Activated CD8-positive, alpha-beta T cell treated with anti-CD3 and anti-CD28 coated beads for 36 hours (primary cell): ENCODE data around the gene ADAMTS5. TPM values are rescaled to one million over a fixed set of nuclear protein-coding genes. Genes with fewer than 3 reads are reported as not detected.

Source experiments
- ATAC-seq: fragments of 200-7000 bp; cut with Tn5 transposase; one replicate; pipeline ENCODE4 v1.10.0; 2021; ENCODE audit warnings: mild to moderate bottlenecking, moderate library complexity
- CTCF ChIA-PET: fragments of 350-600 bp; sonication (Branson Sonifier 250); formaldehyde crosslinking; loops from one replicate; lab custom pipeline; 2021; ENCODE audit warnings: antibody characterized with exemption; lab: Charles Lee
- POLR2A ChIA-PET: fragments of 350-600 bp; sonication (Branson Sonifier 250); formaldehyde crosslinking; loops from one replicate; lab custom pipeline; 2021; ENCODE audit warnings: antibody characterized with exemption; lab: Charles Lee
- DNase-seq: peaks from one replicate; pipeline ENCODE4 v3.0.0-alpha.2; 2020
- H3K27ac Mint-ChIP-seq: one replicate; pipeline ENCODE4 v1.8.0; 2021; ENCODE audit warnings: mild to moderate bottlenecking, mixed read lengths
- H3K27me3 Mint-ChIP-seq: one replicate; pipeline ENCODE4 v1.8.0; 2021; ENCODE audit warnings: mixed read lengths
- H3K36me3 Mint-ChIP-seq: one replicate; pipeline ENCODE4 v1.8.0; 2021; ENCODE audit warnings: low read depth, mixed read lengths
- H3K4me1 Mint-ChIP-seq: one replicate; pipeline ENCODE4 v1.8.0; 2021; ENCODE audit warnings: low read depth, mixed read lengths
- H3K4me3 Mint-ChIP-seq: one replicate; pipeline ENCODE4 v1.8.0; 2021; ENCODE audit warnings: mild to moderate bottlenecking, moderate library complexity, mixed read lengths
- H3K9me3 Mint-ChIP-seq: one replicate; pipeline ENCODE4 v1.8.0; 2021; ENCODE audit warnings: mixed read lengths
- intact Hi-C: fragments of 100-400 bp; cut with micrococcal nuclease; formaldehyde crosslinking; loops from one replicate; pipeline ENCODE4 v1.10.0; 2022
- total RNA-seq, 2 experiments: library from RNA; stranded (reverse); gene quantifications; one replicate each; pipeline ENCODE4 v1.2.3, GENCODE V29; 2021
- TF ChIP-seq, protein P1 (sequence below): fragments of 200-600 bp; IDR thresholded peaks from one replicate; pipeline ENCODE4 v1.8.0; 2022; ENCODE audit warnings: antibody characterized with exemption, mild to moderate bottlenecking

Gene ADAMTS5
- total RNA-seq, 2 experiments from 2014 or later: not detected

DNA sequence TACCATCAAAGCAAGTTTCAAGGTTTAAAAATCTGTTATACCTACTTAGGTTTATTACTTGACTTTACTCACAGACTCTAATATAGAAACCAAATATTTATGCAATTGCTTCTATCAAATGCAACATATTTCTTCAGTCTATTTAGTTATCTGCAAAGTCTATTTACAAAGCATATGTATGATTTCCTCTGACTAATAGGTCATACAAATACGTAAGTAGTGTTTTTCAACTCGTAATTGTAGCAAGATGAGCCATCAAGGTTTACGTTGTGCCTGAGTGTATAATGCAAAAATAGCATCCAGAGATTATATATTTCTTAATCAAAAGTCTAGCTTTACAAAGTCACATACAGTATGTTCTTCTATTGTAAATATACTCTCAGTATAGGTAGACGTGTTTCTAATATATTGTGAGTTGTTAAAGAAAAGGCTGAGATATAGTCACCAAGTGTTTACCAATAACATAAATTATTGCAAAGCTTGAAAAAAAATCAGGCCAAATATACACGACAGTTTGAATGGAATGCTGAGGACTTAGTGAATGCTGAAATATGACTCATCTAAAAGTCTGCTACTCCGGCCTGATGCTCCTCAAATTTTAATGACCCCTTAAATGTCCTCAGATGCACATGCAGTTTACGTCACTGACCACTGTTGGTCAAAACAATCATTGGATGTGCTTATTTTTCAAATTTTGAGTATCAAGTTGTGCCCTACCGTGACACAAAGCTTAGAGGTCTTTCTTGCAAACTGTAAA lies 48.4 kb downstream of the ADAMTS5 start:
- TF ChIP-seq, protein P1, sequence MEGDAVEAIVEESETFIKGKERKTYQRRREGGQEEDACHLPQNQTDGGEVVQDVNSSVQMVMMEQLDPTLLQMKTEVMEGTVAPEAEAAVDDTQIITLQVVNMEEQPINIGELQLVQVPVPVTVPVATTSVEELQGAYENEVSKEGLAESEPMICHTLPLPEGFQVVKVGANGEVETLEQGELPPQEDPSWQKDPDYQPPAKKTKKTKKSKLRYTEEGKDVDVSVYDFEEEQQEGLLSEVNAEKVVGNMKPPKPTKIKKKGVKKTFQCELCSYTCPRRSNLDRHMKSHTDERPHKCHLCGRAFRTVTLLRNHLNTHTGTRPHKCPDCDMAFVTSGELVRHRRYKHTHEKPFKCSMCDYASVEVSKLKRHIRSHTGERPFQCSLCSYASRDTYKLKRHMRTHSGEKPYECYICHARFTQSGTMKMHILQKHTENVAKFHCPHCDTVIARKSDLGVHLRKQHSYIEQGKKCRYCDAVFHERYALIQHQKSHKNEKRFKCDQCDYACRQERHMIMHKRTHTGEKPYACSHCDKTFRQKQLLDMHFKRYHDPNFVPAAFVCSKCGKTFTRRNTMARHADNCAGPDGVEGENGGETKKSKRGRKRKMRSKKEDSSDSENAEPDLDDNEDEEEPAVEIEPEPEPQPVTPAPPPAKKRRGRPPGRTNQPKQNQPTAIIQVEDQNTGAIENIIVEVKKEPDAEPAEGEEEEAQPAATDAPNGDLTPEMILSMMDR: no peak
- POLR2A ChIA-PET: no interaction called here
- Mint-ChIP-seq H3K9me3 (peaks cover 2% of the 10 kb centered on the region), H3K4me1 (no peaks in the 10 kb centered on the region), H3K4me3 (no peak overlapping the region), H3K36me3 (no peaks in the 10 kb centered on the region), H3K27me3 (peaks cover 4% of the 10 kb centered on the region), H3K27ac (no peak overlapping the region)
- ATAC-seq (no peak), DNase-seq (no peak)
- intact Hi-C loops: no loop called here
- CTCF ChIA-PET: no interaction called here

DNA sequence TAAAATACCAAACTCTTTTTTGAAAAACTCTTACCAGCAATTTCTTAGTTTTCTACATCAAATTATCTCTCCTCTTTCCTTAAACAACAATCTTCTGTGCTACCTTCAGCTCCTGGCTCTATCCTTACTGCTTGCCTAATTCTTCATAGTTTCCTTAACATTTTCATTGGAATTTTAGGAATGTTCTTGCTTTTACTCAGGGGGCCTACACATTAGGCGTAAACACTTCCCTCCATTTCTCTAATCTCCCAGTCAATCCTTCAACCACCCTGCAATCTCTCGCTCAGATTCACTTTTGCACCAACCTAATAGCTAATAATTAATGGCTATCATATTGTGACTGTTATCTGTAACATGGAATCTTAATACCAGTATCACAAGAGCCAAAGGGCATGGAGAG lies 50.1 kb downstream of the ADAMTS5 start:
- Mint-ChIP-seq H3K4me1 (no peaks in the 10 kb centered on the region), H3K27me3 (peaks cover 4% of the 10 kb centered on the region), H3K27ac (no peak overlapping the region), H3K9me3 (peaks cover 2% of the 10 kb centered on the region), H3K4me3 (no peak overlapping the region), H3K36me3 (no peaks in the 10 kb centered on the region)
- intact Hi-C loops: no loop called here
- TF ChIP-seq, protein P1: no peak
- ChIA-PET CTCF (no interaction called here), POLR2A (no interaction called here)
- ATAC-seq: no peak
- no peak for DNase-seq

DNA sequence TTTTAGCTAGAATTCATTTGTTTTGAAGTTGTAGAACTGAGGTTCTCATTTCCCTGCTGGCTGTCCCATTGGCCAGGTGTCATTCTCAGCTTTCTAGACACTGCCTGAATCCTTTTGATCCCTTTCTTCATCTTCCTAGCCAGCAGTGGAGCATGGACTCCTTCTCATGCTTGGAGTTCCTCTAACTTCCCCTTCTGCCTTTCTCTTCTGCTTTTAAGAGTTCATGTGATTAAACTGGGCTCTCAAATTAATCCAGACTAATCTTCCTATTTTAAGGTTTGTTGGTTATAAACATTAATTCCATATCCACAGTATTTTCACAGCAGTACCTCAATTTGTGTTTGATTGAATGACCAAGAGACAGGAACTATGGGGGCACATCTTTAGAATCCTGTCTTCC lies 52.3 kb downstream of the ADAMTS5 start:
- TF ChIP-seq, protein P1: no peak

DNA sequence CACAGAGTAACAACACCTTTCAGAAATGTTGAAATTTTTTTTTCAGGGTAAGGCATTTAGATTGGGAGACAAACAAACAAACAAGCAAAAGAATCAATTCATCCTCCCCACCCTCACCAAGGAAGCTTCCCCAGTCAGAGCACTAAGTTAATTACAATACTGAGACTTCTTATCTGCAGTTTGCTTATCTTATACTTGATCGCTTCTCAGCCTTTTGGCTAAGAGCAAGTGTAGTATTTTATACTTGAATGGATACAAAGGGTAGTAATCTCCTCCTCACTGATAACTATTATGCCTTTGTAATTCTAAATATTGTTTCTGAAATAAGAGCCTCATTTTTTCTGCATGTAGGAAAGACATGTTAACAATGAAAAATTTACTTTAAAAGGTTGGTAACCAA lies 54.4 kb downstream of the ADAMTS5 start:
- no peak for ATAC-seq
- TF ChIP-seq, protein P1: no peak
- H3K4me3 Mint-ChIP-seq: no peak overlapping the region
- no peaks in the 10 kb centered on the region for H3K36me3 Mint-ChIP-seq
- H3K27ac Mint-ChIP-seq: no peak overlapping the region
- intact Hi-C loops: no loop called here
- ChIA-PET POLR2A (no interaction called here), CTCF (no interaction called here)
- no peaks in the 10 kb centered on the region for H3K4me1 Mint-ChIP-seq
- peaks cover 2% of the 10 kb centered on the region for H3K9me3 Mint-ChIP-seq
- DNase-seq: no peak
- H3K27me3 Mint-ChIP-seq: peaks cover 4% of the 10 kb centered on the region

More for the DNA sequence above, 52.3 kb downstream of the ADAMTS5 start:
- Mint-ChIP-seq H3K4me3 (no peak overlapping the region), H3K36me3 (no peaks in the 10 kb centered on the region), H3K27me3 (peaks cover 4% of the 10 kb centered on the region), H3K4me1 (no peaks in the 10 kb centered on the region), H3K27ac (no peak overlapping the region), H3K9me3 (peaks cover 2% of the 10 kb centered on the region)
- DNase-seq (no peak), ATAC-seq (no peak)
- intact Hi-C loops: no loop called here
- ChIA-PET POLR2A (no interaction called here), CTCF (no interaction called here)

DNA sequence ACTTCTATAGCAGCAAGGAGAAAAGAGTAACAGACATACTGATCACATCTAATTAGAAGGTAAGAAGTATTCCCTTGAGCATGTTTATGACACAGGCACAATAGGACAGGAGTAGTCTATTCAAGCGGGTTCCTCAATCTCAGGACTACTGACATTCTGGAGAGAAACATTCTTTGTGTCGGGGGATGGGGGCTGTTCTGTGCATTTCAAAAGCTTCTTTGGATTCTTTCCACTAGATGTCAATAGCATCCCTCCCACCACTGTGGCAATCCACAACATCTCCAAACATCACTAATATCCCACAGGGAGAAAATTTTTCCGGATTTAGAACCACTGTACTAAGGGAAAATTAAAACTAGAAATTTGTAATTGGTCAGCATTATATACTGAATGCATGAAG lies 56.9 kb downstream of the ADAMTS5 start:
- intact Hi-C loops: no loop called here
- no peak overlapping the region for H3K27ac Mint-ChIP-seq
- ChIA-PET POLR2A (no interaction called here), CTCF (no interaction called here)
- H3K36me3 Mint-ChIP-seq: no peaks in the 10 kb centered on the region
- no peaks in the 10 kb centered on the region for H3K27me3 Mint-ChIP-seq
- TF ChIP-seq, protein P1: no peak
- H3K4me3 Mint-ChIP-seq: no peak overlapping the region
- ATAC-seq (no peak), DNase-seq (no peak)
- peaks cover 2% of the 10 kb centered on the region for H3K9me3 Mint-ChIP-seq
- H3K4me1 Mint-ChIP-seq: no peaks in the 10 kb centered on the region
